GM19328 (cell line): Measurements from ENCODE around the gene UBASH3B.
"Not testable (repeated sequence)": the region's sequence is repeated elsewhere in the genome, so short reads cannot be mapped to it uniquely, and the experiment has no call there.

Source experiments
- ATAC-seq: cut with Tn5 transposase; IDR thresholded peaks from one replicate; pipeline ENCODE4 v1.9.1; 2021; ENCODE audit warnings: mild to moderate bottlenecking, moderate library complexity; ENCODE audit not compliant: unreplicated experiment

UBASH3B gene

GRCh38 chr11:122836916-122837315, 181.4 kb downstream of the UBASH3B start:
- no peak for ATAC-seq

- no peak for ATAC-seq
These were observed 182.2 kb downstream of the UBASH3B start for GRCh38 chr11:122837528-122838346.

GRCh38 chr11:122843281-122844141, 188.0 kb downstream of the UBASH3B start:
- ATAC-seq, result no peak

- ATAC-seq, result no peak
These were observed 191.9 kb downstream of the UBASH3B start for GRCh38 chr11:122847466-122847865.

- no peak for ATAC-seq
These were observed 192.7 kb downstream of the UBASH3B start for GRCh38 chr11:122848186-122848585.

- no peak for ATAC-seq
These were observed 194.6 kb downstream of the UBASH3B start for GRCh38 chr11:122850076-122850631.

- ATAC-seq, result no peak
These were observed 195.9 kb downstream of the UBASH3B start for GRCh38 chr11:122851366-122851966.

GRCh38 chr11:122852074-122852795, 196.7 kb downstream of the UBASH3B start:
- no peak for ATAC-seq

- no peak for ATAC-seq
These were observed 197.3 kb downstream of the UBASH3B start for GRCh38 chr11:122852796-122853160.

GRCh38 chr11:122853261-122853660, 197.7 kb downstream of the UBASH3B start:
- ATAC-seq, result no peak

GRCh38 chr11:122853971-122854446, 198.5 kb downstream of the UBASH3B start:
- no peak for ATAC-seq

GRCh38 chr11:122861631-122862030, 206.1 kb downstream of the UBASH3B start:
- no peak for ATAC-seq

GRCh38 chr11:122862091-122862490, 206.6 kb downstream of the UBASH3B start:
- ATAC-seq, result no peak

- ATAC-seq, result not testable (repeated sequence)
These were observed 207.6 kb downstream of the UBASH3B start for GRCh38 chr11:122863154-122863553.

- no peak for ATAC-seq
These were observed 208.3 kb downstream of the UBASH3B start for GRCh38 chr11:122863704-122864326.
